Cerebellar cortex (tissue), 1 donor: Measurements from ENCODE around the gene ALDOC.

ENCODE experiments used
- DNase-seq: peaks from one replicate; pipeline ENCODE4 v3.0.0-alpha.2; 2015; ENCODE audit warnings: low spot score

ALDOC gene

DNA sequence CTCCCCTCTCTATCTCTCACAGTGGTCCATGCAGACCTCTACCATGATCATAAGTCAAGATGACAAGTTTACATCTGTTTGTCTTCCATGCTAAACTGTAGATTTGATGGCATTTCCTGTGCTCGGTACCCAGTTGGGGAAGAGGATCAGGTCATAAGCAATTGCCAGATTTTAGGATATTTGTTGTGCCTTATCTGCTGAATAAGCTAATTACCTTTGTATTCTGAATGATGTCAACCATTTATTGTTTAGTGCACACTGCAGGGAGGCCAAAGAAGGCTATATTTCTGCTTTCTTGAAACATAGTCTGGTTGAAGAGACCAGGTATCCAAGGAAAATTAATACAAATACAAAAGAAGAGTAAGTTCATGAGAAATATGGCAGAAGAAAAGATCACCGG, 5.8 kb upstream of the ALDOC start:
- DNase-seq = no peak

GRCh38 chr17:28580959-28581358, 4.3 kb upstream of the ALDOC start:
- DNase-seq = no peak

GRCh38 chr17:28579526-28579925, 2.8 kb upstream of the ALDOC start:
- DNase-seq = no peak

DNA sequence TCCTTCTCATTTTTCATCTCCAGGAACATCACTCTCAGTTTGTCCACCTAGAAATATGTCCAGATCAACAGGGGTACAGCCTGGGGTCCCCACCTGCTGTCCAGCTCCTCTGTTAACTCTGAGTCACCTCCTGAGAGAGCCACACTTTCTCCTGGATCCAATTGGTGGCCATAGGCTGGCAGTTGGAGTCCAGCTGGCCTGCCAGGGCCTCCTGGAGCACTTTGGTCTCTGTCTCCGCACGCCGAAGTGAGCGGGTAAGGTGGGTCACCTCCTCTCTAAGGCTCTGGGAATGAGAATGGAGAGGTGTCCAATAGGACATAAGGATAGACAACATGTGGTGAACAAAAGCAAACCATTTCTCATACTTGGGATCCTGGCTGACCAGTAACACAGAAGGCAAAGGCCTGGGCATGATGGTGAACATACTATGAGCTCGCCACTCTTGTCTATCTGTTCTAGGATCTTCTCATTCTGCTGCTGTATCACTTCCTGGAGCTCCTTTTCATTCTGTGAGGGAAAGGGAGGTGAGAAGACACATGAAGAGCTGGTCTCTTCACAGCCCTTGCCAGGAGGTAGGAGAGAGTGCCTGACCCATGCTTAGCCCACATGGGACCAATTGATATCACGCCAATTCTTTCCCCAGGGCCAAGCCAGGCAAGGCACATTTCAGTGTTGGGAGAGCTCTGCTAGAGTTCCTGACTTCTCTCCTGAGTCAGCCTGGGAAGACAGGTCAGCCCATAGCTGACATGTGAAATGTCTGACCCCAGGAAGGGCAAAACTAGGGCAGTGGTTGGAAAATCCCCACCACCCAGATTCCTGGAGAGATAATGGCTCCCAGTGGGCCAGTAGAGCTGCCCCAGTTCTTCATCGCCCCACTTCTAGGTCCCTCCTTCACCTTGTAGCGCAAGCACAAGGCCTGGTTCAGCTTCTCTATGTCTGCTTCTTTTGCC, 1.8 kb upstream of the ALDOC start:
- DNase-seq = no peak

- DNase-seq = peak; percentile 48
These were observed 750 bp upstream of the ALDOC start for GRCh38 chr17:28577466-28577824.

GRCh38 chr17:28576016-28576415, 679 bp downstream of the ALDOC start:
- peak; percentile 48 for DNase-seq

GRCh38 chr17:28575126-28575795, 1.4 kb downstream of the ALDOC start:
- DNase-seq = peak; percentile 85

- DNase-seq = no peak
These were observed 2.2 kb downstream of the ALDOC start for GRCh38 chr17:28574526-28574925.

GRCh38 chr17:28573966-28574480, 2.7 kb downstream of the ALDOC start:
- no peak for DNase-seq

DNA sequence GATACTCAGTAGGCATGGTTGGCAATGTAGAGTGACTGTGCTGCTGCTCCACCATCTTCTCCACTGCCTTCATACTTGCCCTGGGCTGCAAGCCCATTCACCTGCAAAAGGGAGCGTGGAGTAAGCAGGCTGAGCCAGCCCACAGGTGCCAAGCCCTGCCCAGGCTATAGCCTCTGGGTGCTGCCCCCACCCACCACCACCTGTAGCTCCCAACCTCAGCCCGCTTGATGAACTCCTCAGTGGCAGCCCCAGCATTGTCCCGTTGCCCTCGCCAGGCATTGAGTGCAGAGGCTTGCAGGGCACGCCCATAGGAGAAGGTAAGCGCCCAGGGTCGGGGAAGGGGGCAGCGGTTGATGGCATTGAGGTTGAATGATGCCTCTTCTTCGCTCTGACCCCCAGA, 3.2 kb downstream of the ALDOC start:
- no peak for DNase-seq

GRCh38 chr17:28573040-28573380, 3.7 kb downstream of the ALDOC start:
- DNase-seq = no peak

GRCh38 chr17:28572259-28573039, 4.2 kb downstream of the ALDOC start:
- DNase-seq = no peak

- DNase-seq = peak; percentile 95
These were observed 5.2 kb downstream of the ALDOC start, which contains the start of gene PIGS for GRCh38 chr17:28571361-28572122. PIGS (minus strand) TSS chr17:28571524; CDS start chr17:28571496, 28 bp downstream.

GRCh38 chr17:28570716-28571360, 5.9 kb downstream of the ALDOC start:
- DNase-seq = peak; percentile 58

GRCh38 chr17:28569446-28569845, 7.2 kb downstream of the ALDOC start:
- no peak for DNase-seq

- DNase-seq = no peak
These were observed 9.1 kb downstream of the ALDOC start for GRCh38 chr17:28567604-28568003.

DNA sequence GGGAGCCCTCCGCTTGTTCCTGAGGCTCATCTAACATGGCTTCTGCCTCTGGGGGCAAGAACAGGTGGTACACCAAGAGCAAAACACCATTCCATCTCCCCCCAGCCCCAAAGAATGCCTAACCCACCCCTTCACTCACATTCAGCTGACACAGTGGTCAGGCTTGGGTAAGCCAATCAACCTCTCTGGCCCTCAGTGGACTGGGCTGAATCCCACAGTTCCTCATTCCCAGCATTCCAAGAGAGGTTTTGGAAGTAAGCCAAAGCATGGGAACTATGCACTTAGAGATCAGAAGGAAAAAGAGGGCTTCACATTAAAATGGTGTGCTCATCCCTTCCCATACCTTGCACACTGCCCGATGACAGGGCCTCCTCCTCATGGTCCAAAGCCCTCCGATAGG, 13.2 kb downstream of the ALDOC start:
- DNase-seq = no peak

- DNase-seq = no peak
These were observed 21.7 kb downstream of the ALDOC start for GRCh38 chr17:28555022-28555421.

DNA sequence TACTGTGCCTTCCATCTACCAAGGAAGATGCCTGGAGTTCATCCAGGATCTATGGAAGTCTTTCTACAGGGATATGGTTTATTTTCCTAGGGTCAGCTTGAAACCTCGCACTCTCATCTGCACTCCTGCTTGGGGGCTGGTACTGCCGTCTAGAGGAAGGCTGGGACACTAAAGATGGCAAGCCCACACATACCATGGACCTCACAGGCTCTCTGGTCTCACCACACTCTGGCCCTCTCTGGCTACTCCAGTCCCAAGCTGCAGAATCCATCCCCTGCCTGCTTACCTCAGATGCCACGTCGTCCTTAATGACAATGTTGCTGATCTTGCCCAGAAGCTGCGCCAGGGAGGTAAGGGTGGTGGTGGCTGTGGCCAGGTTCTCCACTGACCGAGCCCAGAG, 22.1 kb downstream of the ALDOC start:
- no peak for DNase-seq

DNA sequence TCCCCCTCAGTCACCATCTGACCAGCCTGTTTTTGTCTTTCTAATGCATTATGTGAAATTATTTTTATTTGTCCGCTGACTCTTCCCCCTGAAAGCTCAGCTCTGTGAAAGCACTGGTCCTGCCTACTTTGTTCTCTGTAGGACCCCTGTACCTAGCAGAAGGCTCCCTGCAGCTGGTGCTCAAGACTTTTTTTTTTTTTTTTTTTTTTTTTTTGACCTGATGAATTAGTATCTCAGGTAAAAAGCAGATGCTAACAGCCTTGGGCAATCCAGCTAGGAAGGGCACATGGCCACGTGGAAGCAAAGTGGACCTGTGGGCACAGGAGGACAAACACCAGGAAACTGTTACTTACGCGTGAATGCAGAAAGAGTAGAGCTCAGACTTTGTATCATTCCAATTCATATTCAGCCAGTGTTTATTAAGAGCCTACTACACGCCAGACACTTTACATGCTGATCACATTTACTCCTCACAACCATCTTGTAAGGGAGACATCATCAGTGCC, 23.6 kb downstream of the ALDOC start:
- no peak for DNase-seq
